GM12878 (cell line): Measurements from ENCODE around the gene LGALS9.
"Not testable (repeated sequence)": the region's sequence is repeated elsewhere in the genome, so short reads cannot be mapped to it uniquely, and the experiment has no call there.

Experiments
- EZH2 ChIP-seq: IDR thresholded peaks from 2 replicates; pipeline ENCODE4 v1.6.1; 2012; ENCODE audit warnings: low read depth, mild to moderate bottlenecking, control low read depth, inconsistent platforms, low read length, borderline replicate concordance; ENCODE audit not compliant: control insufficient read depth
- GABPA ChIP-seq: IDR thresholded peaks from 2 replicates; pipeline ENCODE4 v1.6.1; 2014; ENCODE audit warnings: antibody characterized with exemption, low read depth, mild to moderate bottlenecking, inconsistent platforms
- JUND ChIP-seq: IDR thresholded peaks from 2 replicates; pipeline ENCODE4 v1.6.1; 2012; ENCODE audit warnings: low read depth, mild to moderate bottlenecking, low read length, improper control_type of control experiment, moderate library complexity
- NFYB ChIP-seq: IDR thresholded peaks from 2 replicates; pipeline ENCODE4 v1.6.1; 2011; ENCODE audit warnings: low read depth, mild to moderate bottlenecking, low read length, improper control_type of control experiment, moderate library complexity; ENCODE audit not compliant: insufficient read depth
- RAD21 ChIP-seq: IDR thresholded peaks from 2 replicates; pipeline ENCODE4 v1.6.1; 2011; ENCODE audit warnings: mild to moderate bottlenecking, low read depth, low read length, moderate library complexity; ENCODE audit not compliant: insufficient read depth
- RFX5 ChIP-seq: IDR thresholded peaks from 2 replicates; pipeline ENCODE4 v1.6.1; 2011; ENCODE audit warnings: low read depth, low read length, improper control_type of control experiment
- SP1 ChIP-seq: IDR thresholded peaks from one replicate; pipeline ENCODE4 v1.6.1; 2011; ENCODE audit warnings: low read depth, low read length
- TF ChIP-seq, protein P1 (sequence below): IDR thresholded peaks from 2 replicates; pipeline ENCODE4 v1.6.1; 2011; ENCODE audit warnings: low read depth, mild to moderate bottlenecking, low read length, moderate library complexity, borderline replicate concordance; ENCODE audit errors: extremely low read depth
- TF ChIP-seq, protein P2 (sequence below), 3 experiments: IDR thresholded peaks in 2 of 3; conservative IDR thresholded peaks in 1 of 3; 2 replicates each; pipeline ENCODE4 v1.5.1; 2011; ENCODE audit warnings: low read depth in 3 of 3, low read length in 3 of 3, mild to moderate bottlenecking in 3 of 3, control low read depth in 2 of 3, moderate library complexity in 2 of 3, inconsistent platforms in 1 of 3, mixed read lengths in 1 of 3; ENCODE audit not compliant: control insufficient read depth in 2 of 3, insufficient read depth in 1 of 3; ENCODE audit errors: extremely low read depth in 1 of 3
- TF ChIP-seq, protein P3 (sequence below): fragments of 450-650 bp; IDR thresholded peaks from 2 replicates; pipeline ENCODE4 v1.6.1; 2014; ENCODE audit warnings: mild to moderate bottlenecking

DNA sequence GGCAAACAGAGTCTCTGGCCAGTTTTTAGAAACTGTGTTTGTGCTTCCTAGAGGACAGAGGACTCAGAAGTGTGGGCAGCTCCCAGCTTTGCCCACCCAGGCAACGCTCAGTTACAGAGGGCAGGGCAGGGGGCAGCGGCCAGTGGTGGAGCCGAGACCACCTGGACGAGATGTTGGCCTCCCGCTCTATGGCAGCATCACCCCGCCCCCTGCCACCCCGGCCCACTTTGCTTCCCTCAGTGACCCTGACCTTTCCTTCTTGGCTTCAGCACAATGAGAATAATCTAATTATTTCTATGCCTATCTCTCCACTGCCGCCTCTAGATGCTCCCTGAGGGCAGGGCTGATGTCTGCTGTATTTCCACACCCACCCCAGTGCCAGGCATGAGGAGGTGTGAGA lies 25.6 kb downstream of the LGALS9 start:
- not testable (repeated sequence) for TF ChIP-seq EZH2, GABPA, NFYB, RFX5, JUND, RAD21, SP1
- TF ChIP-seq, protein P1, sequence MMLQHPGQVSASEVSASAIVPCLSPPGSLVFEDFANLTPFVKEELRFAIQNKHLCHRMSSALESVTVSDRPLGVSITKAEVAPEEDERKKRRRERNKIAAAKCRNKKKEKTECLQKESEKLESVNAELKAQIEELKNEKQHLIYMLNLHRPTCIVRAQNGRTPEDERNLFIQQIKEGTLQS: not testable (repeated sequence)
- TF ChIP-seq, protein P2, sequence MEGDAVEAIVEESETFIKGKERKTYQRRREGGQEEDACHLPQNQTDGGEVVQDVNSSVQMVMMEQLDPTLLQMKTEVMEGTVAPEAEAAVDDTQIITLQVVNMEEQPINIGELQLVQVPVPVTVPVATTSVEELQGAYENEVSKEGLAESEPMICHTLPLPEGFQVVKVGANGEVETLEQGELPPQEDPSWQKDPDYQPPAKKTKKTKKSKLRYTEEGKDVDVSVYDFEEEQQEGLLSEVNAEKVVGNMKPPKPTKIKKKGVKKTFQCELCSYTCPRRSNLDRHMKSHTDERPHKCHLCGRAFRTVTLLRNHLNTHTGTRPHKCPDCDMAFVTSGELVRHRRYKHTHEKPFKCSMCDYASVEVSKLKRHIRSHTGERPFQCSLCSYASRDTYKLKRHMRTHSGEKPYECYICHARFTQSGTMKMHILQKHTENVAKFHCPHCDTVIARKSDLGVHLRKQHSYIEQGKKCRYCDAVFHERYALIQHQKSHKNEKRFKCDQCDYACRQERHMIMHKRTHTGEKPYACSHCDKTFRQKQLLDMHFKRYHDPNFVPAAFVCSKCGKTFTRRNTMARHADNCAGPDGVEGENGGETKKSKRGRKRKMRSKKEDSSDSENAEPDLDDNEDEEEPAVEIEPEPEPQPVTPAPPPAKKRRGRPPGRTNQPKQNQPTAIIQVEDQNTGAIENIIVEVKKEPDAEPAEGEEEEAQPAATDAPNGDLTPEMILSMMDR (IDR thresholded peaks at IDR 0.05 in 2 of 3, conservative IDR thresholded peaks at IDR 0.05 in 1 of 3; ENCODE audit: control insufficient read depth in 2 of 3, extremely low read depth in 1 of 3, insufficient read depth in 1 of 3, low read depth in 3 of 3, low read length in 3 of 3): not testable (repeated sequence)
- TF ChIP-seq, protein P3, sequence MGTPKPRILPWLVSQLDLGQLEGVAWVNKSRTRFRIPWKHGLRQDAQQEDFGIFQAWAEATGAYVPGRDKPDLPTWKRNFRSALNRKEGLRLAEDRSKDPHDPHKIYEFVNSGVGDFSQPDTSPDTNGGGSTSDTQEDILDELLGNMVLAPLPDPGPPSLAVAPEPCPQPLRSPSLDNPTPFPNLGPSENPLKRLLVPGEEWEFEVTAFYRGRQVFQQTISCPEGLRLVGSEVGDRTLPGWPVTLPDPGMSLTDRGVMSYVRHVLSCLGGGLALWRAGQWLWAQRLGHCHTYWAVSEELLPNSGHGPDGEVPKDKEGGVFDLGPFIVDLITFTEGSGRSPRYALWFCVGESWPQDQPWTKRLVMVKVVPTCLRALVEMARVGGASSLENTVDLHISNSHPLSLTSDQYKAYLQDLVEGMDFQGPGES: not testable (repeated sequence)
